HCT116 (cell line): ENCODE results near the gene PCP4. TPM values are rescaled to one million over a fixed set of nuclear protein-coding genes. Genes with fewer than 3 reads are reported as not detected.

Experiments used
- ATAC-seq: fragments of 200-7000 bp; cut with Tn5 transposase; 2 replicates; pipeline ENCODE4 v1.9.1; 2020; ENCODE audit warnings: mild to moderate bottlenecking, moderate library complexity
- BruUV-seq: library from RNA; stranded (reverse); fragments of 400-500 nt; replicated peaks from 2 replicates; lab custom pipeline; 2021; lab: Mats Ljungman, UMichigan
- CTCF ChIA-PET: fragments of 300-600 bp; sonication (Branson Sonifier 250); formaldehyde crosslinking; loops from one replicate; lab custom pipeline; 2021; ENCODE audit warnings: antibody characterized with exemption; lab: Charles Lee
- POLR2A ChIA-PET: fragments of 300-600, 350-600 bp; sonication (Branson Sonifier 250); formaldehyde crosslinking; loops from one replicate; lab custom pipeline; 2021; ENCODE audit warnings: antibody characterized with exemption; lab: Charles Lee
- RAD21 ChIA-PET, 2 experiments: fragments of 300-600 bp; sonication (Branson Sonifier 250); formaldehyde crosslinking; loops; one replicate each; lab custom pipeline; 2023; ENCODE audit warnings: low total read pairs in 2 of 2; ENCODE audit not compliant: uncharacterized antibody in 2 of 2, unreplicated experiment in 2 of 2, low non-redundant PET in 1 of 2; lab: Charles Lee
- DNase-seq: peaks from one replicate; pipeline ENCODE4 v3.0.0-alpha.2; 2010; ENCODE audit warnings: low read depth, low spot score
- H2AFZ ChIP-seq: fragments of 200-600 bp; shearing (Covaris generic), sonication (generic); 2 replicates; pipeline ENCODE4 v1.6.1; 2017; ENCODE audit warnings: low read depth, mixed run types, mixed read lengths, antibody characterized with exemption, low read length; ENCODE audit not compliant: poor library complexity, severe bottlenecking
- H3K27ac ChIP-seq: 2 replicates; pipeline ENCODE4 v1.5.1; 2012; ENCODE audit warnings: low read depth, low read length
- H3K27me3 ChIP-seq: fragments of 200-600 bp; sonication (generic); 2 replicates; pipeline ENCODE4 v1.6.1; 2016; ENCODE audit warnings: mixed run types, low read length, mixed read lengths; ENCODE audit not compliant: insufficient read depth
- H3K36me3 ChIP-seq, 2 experiments: fragments of 200-500 bp in 1 of 2; fragments of 200-600 bp in 1 of 2; sonication (Bioruptor generic) in 1 of 2; sonication (generic) in 1 of 2; 2 replicates each; pipeline versions ENCODE4 v1.5.1 to v1.6.1; 2014 to 2016; ENCODE audit warnings: low read length in 2 of 2, inconsistent platforms in 1 of 2, mixed read lengths in 1 of 2, mixed run types in 1 of 2; ENCODE audit not compliant: insufficient read depth in 2 of 2, control insufficient read depth in 1 of 2
- H3K4me1 ChIP-seq, 2 experiments: fragments of 200-600 bp in 1 of 2; sonication (generic) in 1 of 2; 2 replicates each; pipeline versions ENCODE4 v1.5.1 to v1.6.1; 2012 to 2017; ENCODE audit warnings: low read length in 2 of 2, inconsistent platforms in 1 of 2, mild to moderate bottlenecking in 1 of 2, mixed read lengths in 1 of 2, mixed run types in 1 of 2, moderate library complexity in 1 of 2; ENCODE audit not compliant: insufficient read depth in 2 of 2, control insufficient read depth in 1 of 2
- H3K4me2 ChIP-seq: fragments of 200-600 bp; sonication (generic); 2 replicates; pipeline ENCODE4 v1.6.1; 2017; ENCODE audit warnings: mixed run types, low read length, mixed read lengths
- H3K4me3 ChIP-seq, 2 experiments: fragments of 200-600 bp in 1 of 2; sonication (generic) in 1 of 2; replicated peaks in 1 of 2; 2 replicates each; pipeline ENCODE4 v1.5.1; 2011 to 2016; ENCODE audit warnings: low read length in 2 of 2, control low read depth in 1 of 2, low read depth in 1 of 2, mild to moderate bottlenecking in 1 of 2, mixed read lengths in 1 of 2, mixed run types in 1 of 2
- H3K79me2 ChIP-seq: fragments of 200-600 bp; sonication (generic); 2 replicates; pipeline ENCODE4 v1.6.1; 2017; ENCODE audit warnings: mild to moderate bottlenecking, mixed run types, low read length, moderate library complexity, mixed read lengths; ENCODE audit not compliant: insufficient read depth
- H3K9ac ChIP-seq: fragments of 200-600 bp; sonication (generic); 2 replicates; pipeline ENCODE4 v1.6.1; 2016; ENCODE audit warnings: low read length, mixed read lengths
- H3K9me2 ChIP-seq: fragments of 200-600 bp; sonication (generic), shearing (Covaris generic); 2 replicates; pipeline ENCODE4 v1.6.1; 2017; ENCODE audit warnings: mixed run types, mild to moderate bottlenecking, moderate library complexity; ENCODE audit not compliant: insufficient read depth
- H3K9me3 ChIP-seq, 2 experiments: fragments of 200-500 bp in 1 of 2; fragments of 200-600 bp in 1 of 2; sonication (Bioruptor generic) in 1 of 2; sonication (generic) in 1 of 2; 2 replicates each; pipeline ENCODE4 v1.6.1; 2014 to 2017; ENCODE audit warnings: low read length in 2 of 2, mixed read lengths in 2 of 2, inconsistent platforms in 1 of 2, low read depth in 1 of 2, mild to moderate bottlenecking in 1 of 2, mixed run types in 1 of 2, moderate library complexity in 1 of 2; ENCODE audit not compliant: control insufficient read depth in 1 of 2, insufficient read depth in 1 of 2
- H4K20me1 ChIP-seq: fragments of 200-600 bp; sonication (generic), shearing (Covaris generic); 2 replicates; pipeline ENCODE4 v1.6.1; 2017; ENCODE audit warnings: mixed run types, mild to moderate bottlenecking, moderate library complexity; ENCODE audit not compliant: insufficient read depth
- ATF3 ChIP-seq: IDR thresholded peaks from 2 replicates; pipeline ENCODE4 v1.6.1; 2012
- CBX3 ChIP-seq: IDR thresholded peaks from 2 replicates; pipeline ENCODE4 v1.6.1; 2012; ENCODE audit warnings: low read depth
- CEBPB ChIP-seq: IDR thresholded peaks from 2 replicates; pipeline ENCODE4 v1.6.1; 2012; ENCODE audit warnings: low read depth
- ELF1 ChIP-seq: IDR thresholded peaks from 2 replicates; pipeline ENCODE4 v1.6.1; 2012; ENCODE audit warnings: low read depth, borderline replicate concordance
- EZH2 ChIP-seq: fragments of 200-600 bp; sonication (generic); IDR thresholded peaks from 2 replicates; pipeline ENCODE4 v1.6.1; 2017; ENCODE audit warnings: antibody characterized with exemption, mixed run types
- EZH2phosphoT487 ChIP-seq: fragments of 200-600 bp; IDR thresholded peaks from 2 replicates; pipeline ENCODE4 v1.6.1; 2018; ENCODE audit warnings: antibody characterized with exemption, borderline replicate concordance
- JUND ChIP-seq: IDR thresholded peaks from 2 replicates; pipeline ENCODE4 v1.6.1; 2012
- POLR2A ChIP-seq: IDR thresholded peaks from 2 replicates; pipeline ENCODE4 v1.7.0; 2011; ENCODE audit warnings: borderline replicate concordance; ENCODE audit not compliant: insufficient read depth, insufficient read length; ENCODE audit errors: extremely low read depth
- REST ChIP-seq: IDR thresholded peaks from 2 replicates; pipeline ENCODE4 v1.6.1; 2012; ENCODE audit warnings: low read depth
- SIN3A ChIP-seq: IDR thresholded peaks from 2 replicates; pipeline ENCODE4 v1.6.1; 2012; ENCODE audit warnings: low read depth
- SP1 ChIP-seq: IDR thresholded peaks from 2 replicates; pipeline ENCODE4 v1.6.1; 2012; ENCODE audit warnings: low read depth
- YY1 ChIP-seq: IDR thresholded peaks from 2 replicates; pipeline ENCODE4 v1.6.1; 2011; ENCODE audit warnings: low read length, low read depth, moderate library complexity, mild to moderate bottlenecking; ENCODE audit not compliant: insufficient replicate concordance; ENCODE audit errors: extremely low read depth
- ZNF274 ChIP-seq: fragments of 200-500 bp; sonication (Bioruptor generic); IDR thresholded peaks from 2 replicates; pipeline ENCODE4 v1.6.1; 2014; ENCODE audit warnings: mild to moderate bottlenecking, low read depth, low read length, inconsistent platforms
- intact Hi-C: fragments of 100-400 bp; cut with micrococcal nuclease; formaldehyde crosslinking; loops from 2 replicates; pipeline ENCODE4 v1.10.0; 2022
- total RNA-seq: library from RNA; stranded (reverse); gene quantifications from one replicate; pipeline ENCODE4 v1.2.1, GENCODE V29; 2021; ENCODE audit not compliant: unreplicated experiment
- TF ChIP-seq, protein P1 (sequence below): IDR thresholded peaks from 2 replicates; pipeline ENCODE4 v1.6.1; 2012
- TF ChIP-seq, protein P2 (sequence below): IDR thresholded peaks from 2 replicates; pipeline ENCODE4 v1.6.1; 2011; ENCODE audit warnings: mild to moderate bottlenecking, low read length, moderate library complexity; ENCODE audit not compliant: insufficient replicate concordance; ENCODE audit errors: extremely low read depth

The PCP4 gene
- total RNA-seq, 1 experiment from 2014 or later = not detected

GRCh38 chr21:39902986-39903385 is 35.7 kb downstream of the PCP4 start:
- Histone ChIP-seq H3K4me3 (no peak overlapping the region), H3K27ac (no peak overlapping the region), H3K79me2 (no peaks in the 10 kb centered on the region), H3K9me2 (no peaks in the 10 kb centered on the region), H3K36me3 (no peaks in the 10 kb centered on the region), H3K4me2 (no peak overlapping the region), H3K27me3 (no peaks in the 10 kb centered on the region), H3K9me3 (no peaks in the 10 kb centered on the region; a peak in 1 of 4 replicates), H3K9ac (no peak overlapping the region), H3K4me1 (no peaks in the 10 kb centered on the region), H2AFZ (no peak overlapping the region), H4K20me1 (no peaks in the 10 kb centered on the region)
- ChIA-PET POLR2A (no interaction called here), CTCF (no interaction called here), RAD21 (no interaction called here)
- no peak for DNase-seq
- BruUV-seq = no TSS peak
- no peak for ATAC-seq
- intact Hi-C loops = no loop called here
- TF ChIP-seq SIN3A (no peak), EZH2phosphoT487 (no peak), POLR2A (no peak), ZNF274 (no peak), SP1 (no peak), YY1 (no peak), EZH2 (no peak), JUND (no peak)

- CTCF ChIA-PET = no interaction called here
- ATAC-seq = no peak
- Histone ChIP-seq H3K4me2 (no peak overlapping the region), H3K9ac (no peak overlapping the region), H3K9me3 (no peaks in the 10 kb centered on the region; a peak in 1 of 4 replicates), H3K4me3 (no peak overlapping the region), H4K20me1 (no peaks in the 10 kb centered on the region), H3K4me1 (no peaks in the 10 kb centered on the region), H3K27ac (no peak overlapping the region), H3K9me2 (no peaks in the 10 kb centered on the region), H3K36me3 (no peaks in the 10 kb centered on the region), H2AFZ (no peak overlapping the region), H3K79me2 (no peaks in the 10 kb centered on the region), H3K27me3 (0 out of 2 replicates have a peak, but pooled peaks cover 3% of the 10 kb centered on the region)
- intact Hi-C loops = no loop called here
- no peak for DNase-seq
- POLR2A ChIA-PET = no interaction called here
- BruUV-seq = no TSS peak
- RAD21 ChIA-PET = no interaction called here
- TF ChIP-seq REST (no peak), CEBPB (no peak), EZH2 (no peak), ELF1 (no peak), SIN3A (no peak), ATF3 (no peak), YY1 (no peak), ZNF274 (no peak), JUND (no peak), CBX3 (no peak)
- TF ChIP-seq, protein P1, sequence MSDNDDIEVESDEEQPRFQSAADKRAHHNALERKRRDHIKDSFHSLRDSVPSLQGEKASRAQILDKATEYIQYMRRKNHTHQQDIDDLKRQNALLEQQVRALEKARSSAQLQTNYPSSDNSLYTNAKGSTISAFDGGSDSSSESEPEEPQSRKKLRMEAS = no peak
- TF ChIP-seq, protein P2, sequence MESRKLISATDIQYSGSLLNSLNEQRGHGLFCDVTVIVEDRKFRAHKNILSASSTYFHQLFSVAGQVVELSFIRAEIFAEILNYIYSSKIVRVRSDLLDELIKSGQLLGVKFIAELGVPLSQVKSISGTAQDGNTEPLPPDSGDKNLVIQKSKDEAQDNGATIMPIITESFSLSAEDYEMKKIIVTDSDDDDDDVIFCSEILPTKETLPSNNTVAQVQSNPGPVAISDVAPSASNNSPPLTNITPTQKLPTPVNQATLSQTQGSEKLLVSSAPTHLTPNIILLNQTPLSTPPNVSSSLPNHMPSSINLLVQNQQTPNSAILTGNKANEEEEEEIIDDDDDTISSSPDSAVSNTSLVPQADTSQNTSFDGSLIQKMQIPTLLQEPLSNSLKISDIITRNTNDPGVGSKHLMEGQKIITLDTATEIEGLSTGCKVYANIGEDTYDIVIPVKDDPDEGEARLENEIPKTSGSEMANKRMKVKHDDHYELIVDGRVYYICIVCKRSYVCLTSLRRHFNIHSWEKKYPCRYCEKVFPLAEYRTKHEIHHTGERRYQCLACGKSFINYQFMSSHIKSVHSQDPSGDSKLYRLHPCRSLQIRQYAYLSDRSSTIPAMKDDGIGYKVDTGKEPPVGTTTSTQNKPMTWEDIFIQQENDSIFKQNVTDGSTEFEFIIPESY = no peak
Measured at GRCh38 chr21:39904457-39904856, 37.2 kb downstream of the PCP4 start.
